GM18951 (cell line): ENCODE results near the gene POLN.

Experiments used
- POLR2A ChIP-seq: IDR thresholded peaks from 4 replicates; pipeline ENCODE4 v1.6.1; 2011; ENCODE audit warnings: mild to moderate bottlenecking; ENCODE audit not compliant: insufficient read length, insufficient read depth; ENCODE audit errors: extremely low read depth
- in situ Hi-C: fragments of 300-500 bp; cut with MboI; formaldehyde crosslinking; loops from one replicate; pipeline ENCODE4 v1.12.0; 2022; ENCODE audit warnings: low sequenced_read_pairs, mixed read lengths, inconsistent platforms; ENCODE audit not compliant: unreplicated experiment

Gene POLN

DNA sequence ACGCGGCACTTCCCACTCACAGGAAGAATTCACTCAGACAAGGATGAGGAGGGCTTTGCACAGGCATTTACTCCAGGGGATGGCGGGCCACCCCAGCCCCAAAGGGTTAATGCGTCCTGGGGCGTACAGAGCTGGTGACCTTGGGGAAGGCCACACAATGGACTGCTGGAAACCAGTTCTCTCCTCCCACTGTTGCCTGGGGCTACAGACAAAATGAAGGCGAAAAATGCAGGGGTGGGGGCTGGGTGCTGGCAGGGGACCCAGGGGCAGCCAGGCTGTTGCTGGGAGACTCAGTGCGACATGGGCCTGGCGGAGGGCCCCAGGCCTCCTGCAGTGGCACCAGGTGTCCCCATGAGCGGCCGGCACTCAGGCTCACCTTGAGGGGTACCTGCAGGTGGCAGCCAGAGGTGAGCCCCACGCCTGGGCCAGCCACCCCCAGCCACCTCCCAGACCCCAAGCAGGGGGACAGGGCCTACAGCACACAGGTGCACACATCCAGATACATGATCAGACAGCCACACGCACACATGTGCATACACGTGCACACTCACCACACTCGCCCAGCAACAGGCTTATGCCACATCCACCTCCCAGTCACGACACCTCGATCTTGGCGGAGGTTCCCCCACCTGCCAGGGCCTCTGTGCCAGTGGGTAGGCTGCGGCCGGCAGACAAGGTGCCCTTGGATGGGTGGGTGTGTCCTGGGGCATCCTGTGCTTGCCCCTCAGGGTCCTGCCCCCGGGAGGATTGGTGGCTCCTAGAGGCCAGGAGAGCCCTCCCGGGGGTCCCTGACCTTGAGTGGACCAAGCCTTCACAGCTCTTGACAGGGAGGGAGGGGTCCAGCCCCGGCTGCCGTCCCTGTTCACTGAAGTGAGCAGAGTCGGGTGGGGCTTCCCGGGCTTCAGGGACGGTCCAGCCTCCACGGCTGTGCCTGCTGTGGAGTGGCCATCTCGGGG lies 169.7 kb downstream of the POLN start:
- TF ChIP-seq POLR2A = no peak
- in situ Hi-C loops = no loop called here

DNA sequence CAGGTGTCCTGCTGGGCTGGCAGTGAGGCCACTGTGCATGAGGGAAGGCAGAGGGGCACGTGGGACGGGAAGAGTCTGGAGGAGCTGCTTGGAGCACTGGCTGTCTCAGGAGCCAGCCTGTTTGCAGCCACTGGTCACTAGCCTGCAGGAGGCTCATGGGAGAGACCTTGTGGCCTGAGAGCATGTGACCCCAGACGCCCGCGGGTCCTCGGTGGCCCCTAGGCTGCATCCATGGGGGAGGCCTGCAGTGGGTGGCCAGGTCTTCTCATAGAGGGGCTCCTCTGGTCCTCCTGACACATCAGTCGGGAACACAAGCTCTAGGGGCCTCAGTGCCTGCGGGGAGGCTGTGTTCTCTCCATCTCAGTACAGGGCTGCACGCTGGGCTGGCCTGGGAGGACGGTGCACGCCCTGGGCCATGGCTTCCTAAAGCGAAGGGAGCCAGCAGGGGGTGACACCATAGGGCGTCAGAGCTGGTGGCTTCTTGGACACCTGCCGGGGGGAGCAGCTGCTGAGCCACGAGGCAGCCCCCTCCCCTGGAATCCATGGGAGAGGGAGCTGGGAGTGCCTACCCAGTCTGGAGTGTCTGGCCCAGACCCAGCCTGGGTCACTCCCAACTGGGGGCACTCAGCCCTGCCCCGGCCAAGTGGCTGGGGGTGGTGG lies 170.5 kb downstream of the POLN start:
- no peak for TF ChIP-seq POLR2A
- in situ Hi-C loops = no loop called here

- TF ChIP-seq POLR2A = no peak
- in situ Hi-C loops = no loop called here
Measured at GRCh38 chr4:2070421-2071251, 171.3 kb downstream of the POLN start.

DNA sequence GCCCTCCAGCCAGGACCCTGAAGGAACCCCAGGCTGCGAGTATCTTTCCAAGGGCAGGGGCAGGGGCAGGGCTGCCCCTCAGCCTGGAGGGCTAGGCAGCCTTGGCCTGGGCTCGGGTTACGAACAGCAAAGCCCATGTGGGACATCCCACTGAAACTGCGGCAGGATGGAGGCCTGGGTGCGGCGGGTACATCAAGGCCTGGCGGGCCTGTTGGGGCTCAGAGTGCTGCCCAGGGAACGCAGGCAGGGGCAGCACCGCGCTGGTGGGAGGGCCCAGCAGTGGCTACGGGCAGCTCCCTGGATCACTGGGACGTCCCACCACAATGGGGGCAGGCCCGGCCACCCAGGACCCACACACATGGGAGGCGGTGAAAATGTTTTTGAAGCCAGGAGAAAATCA lies 171.9 kb downstream of the POLN start:
- in situ Hi-C loops = no loop called here
- TF ChIP-seq POLR2A = no peak

DNA sequence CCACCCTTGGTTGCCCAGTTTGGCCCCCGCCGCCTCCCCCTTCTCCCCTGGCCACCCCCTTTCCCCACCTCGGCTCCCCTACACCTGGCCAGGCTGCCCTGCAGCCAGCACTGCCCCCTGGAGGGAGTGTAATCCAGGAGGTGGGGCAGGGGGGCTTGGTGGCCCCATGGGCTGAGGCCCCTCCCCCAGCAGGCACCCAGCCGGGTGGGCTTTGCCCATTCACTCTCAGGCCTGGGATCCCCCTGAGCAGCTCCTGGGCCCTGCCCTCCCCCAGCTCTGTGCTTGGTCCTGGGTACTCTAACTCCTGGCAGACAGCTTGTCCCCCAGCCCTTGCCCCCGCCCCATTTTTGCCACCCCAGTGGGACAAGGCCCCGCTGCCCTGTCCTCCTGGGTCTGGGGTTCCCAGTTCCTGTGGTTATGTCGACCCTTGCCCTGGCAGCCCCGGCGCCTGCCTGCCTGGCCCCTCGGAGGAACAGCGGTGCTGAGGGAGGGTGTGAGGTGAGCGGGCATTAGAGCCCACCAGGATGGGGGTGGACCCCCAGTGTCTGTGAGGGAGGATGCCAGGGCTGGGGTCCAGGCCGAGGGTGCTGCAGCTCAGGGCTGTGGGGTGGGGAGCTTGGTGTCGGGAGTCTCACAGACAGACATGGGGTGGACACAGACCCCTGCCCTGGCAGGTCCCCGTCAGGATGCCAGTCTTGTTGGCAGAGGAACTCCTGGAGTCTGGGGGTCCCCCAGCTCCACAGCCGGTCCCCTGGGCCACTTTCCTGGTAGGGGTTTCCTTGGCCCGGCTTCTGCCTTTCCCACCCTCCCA lies 172.6 kb downstream of the POLN start:
- in situ Hi-C loops = no loop called here

DNA sequence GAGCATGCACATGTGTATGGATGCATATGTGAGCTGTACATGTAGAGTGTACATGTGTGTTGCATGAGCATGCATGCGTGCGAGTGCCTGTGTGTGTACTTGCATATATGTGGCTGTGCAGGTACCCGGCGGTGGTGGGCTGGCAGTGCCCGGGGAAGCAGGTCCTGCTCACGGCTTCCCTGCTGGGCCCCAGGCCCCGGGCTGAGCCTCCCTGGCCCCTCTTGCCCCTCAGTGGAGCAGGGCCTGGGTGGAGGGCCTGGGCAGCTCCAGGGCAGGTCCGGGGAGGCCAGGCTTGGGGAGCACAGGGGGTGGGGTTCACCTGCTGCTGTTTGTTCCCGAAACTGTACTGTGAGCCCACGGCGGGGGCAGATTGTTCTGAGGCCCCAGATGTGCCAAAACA lies 173.4 kb downstream of the POLN start:
- in situ Hi-C loops = no loop called here
- no peak for TF ChIP-seq POLR2A

More for the DNA sequence above, 172.6 kb downstream of the POLN start:
- no peak for TF ChIP-seq POLR2A

- in situ Hi-C loops = no loop called here
- TF ChIP-seq POLR2A = no peak
Measured at GRCh38 chr4:2068198-2068470, 173.8 kb downstream of the POLN start.

DNA sequence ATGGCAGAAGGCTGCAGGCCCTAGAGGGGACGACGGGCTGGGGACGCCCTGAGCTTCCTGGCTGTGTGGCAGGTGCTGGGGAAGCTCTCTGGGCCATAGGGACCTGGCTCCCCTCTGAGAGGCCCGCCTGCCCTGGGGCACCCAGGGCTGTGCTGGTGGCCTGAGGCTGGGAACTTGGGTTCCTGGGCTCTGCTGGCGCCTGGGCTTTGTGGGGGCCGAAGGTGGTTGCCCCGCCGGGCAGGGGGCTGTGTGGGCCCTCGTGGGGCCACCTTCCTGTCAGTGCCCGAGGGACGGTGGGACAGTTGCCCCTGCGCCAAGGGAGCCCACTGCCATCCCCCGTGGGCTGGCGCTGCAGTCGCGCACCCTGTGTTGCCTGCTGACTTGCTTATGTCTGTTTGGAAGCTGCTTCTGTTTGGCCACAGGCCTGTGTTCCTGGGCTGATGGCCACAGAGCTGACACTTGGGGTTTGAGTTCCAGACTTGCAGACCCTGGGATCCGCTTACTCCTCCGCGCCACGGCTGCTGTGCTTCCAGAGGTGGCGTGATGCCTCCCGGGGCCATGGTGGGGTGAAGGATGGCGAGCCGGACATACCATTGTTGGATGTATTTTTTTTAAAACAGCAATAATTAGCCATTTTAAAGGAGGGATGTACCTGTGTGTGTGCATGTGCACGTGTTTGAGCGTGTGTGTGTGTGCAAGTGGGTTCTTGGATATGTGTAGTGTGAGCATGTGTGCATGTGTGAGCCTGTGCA lies 174.3 kb downstream of the POLN start:
- TF ChIP-seq POLR2A = no peak
- in situ Hi-C loops = no loop called here

DNA sequence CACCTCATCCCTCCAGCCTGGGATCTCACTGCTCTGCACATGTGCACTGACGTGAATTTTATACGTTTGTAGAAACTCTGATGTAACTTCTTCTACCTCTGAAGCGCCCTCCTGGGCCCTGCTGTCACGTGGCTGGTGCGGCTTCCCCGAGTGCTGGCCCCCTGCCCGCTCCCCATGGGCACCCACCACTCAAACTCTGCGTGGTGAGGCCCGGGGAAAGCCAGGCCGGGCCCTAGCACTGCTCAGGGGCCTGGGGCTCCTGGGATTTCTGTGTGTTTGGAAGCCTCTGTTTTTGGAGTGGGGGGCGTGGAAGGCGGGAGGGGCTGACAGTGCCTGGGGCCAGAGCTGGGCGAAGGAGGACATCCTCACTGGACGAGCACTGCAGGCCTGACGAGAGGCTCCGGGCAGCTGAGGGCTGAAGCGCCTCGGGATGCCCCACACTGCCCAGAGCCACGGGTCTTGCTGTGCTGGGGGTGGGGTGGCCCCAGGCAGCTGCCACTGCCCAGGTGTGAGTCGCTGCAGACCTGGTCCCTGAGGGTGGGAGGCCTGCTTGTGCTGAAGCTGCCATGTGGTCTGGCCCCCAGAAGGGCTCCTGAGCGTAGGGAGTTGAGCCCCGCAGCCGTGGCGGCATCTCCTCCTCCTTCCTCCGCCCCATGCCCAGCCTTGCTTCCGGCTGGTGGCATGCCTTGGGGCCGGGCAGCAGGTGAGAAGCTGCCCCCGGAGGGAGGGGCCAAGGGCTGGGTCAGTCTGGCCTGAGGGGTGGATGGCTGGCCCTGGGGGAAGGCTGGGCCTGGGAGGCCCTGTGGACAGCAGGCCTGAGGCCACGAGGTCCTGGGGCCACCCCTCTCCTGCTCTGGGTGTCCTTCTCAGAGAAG lies 175.1 kb downstream of the POLN start:
- TF ChIP-seq POLR2A = no peak
- in situ Hi-C loops = no loop called here

- in situ Hi-C loops = no loop called here
- no peak for TF ChIP-seq POLR2A
Measured at GRCh38 chr4:2066011-2066551, 175.8 kb downstream of the POLN start.
